HG03097 (cell line): ENCODE measurements around the gene MTFR1L.

Experiments
- ATAC-seq: cut with Tn5 transposase; IDR thresholded peaks from one replicate; pipeline ENCODE4 v1.9.1; 2021; ENCODE audit not compliant: unreplicated experiment, low FRiP score

The MTFR1L gene

DNA sequence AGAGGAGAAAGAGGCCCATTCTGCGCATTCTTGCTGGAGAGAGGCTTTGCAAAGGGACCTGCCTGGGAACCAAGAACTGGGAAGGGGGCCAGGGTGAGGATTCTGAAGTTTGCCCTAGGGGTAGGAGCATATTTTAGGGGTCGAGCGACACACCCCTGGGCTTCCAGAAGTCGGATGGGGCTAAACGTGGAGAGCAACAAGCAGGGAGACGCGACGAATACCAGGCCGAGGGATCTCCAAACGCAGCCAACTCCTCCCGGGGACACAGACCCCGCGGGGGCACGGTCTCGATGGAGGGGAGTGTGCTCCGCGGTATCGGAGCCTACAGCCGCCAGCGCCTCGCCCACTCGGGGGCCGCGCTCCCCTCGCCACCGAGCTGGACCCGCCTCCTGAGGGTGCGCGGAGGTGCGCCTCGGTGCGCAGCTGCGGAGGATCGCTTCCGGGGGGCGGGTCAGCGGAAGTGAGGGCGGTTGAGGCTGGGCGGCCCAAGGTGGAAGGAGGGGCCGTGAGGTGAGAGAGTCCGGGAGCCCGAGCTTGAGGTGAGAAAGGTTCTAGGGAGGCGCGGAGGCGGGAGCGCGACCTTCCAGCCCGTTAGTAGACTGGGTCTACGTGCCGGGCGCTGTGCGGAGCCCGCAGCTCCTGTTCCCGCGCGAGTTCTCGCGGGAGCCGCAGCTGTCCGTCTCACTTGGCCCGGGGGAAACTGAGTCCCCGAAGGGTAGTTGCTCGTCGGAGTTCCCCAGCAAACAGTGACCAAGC is at the start of gene MTFR1L:
TSS of gene MTFR1L (plus strand) at position 464 of the 756 bp plus-strand sequence. CDS start 3,151 bp downstream, outside the sequence.
- peak; percentile 77 for ATAC-seq

GRCh38 chr1:25770541-25771220 is 49.1 kb upstream of the MTFR1L start:
- no peak for ATAC-seq

DNA sequence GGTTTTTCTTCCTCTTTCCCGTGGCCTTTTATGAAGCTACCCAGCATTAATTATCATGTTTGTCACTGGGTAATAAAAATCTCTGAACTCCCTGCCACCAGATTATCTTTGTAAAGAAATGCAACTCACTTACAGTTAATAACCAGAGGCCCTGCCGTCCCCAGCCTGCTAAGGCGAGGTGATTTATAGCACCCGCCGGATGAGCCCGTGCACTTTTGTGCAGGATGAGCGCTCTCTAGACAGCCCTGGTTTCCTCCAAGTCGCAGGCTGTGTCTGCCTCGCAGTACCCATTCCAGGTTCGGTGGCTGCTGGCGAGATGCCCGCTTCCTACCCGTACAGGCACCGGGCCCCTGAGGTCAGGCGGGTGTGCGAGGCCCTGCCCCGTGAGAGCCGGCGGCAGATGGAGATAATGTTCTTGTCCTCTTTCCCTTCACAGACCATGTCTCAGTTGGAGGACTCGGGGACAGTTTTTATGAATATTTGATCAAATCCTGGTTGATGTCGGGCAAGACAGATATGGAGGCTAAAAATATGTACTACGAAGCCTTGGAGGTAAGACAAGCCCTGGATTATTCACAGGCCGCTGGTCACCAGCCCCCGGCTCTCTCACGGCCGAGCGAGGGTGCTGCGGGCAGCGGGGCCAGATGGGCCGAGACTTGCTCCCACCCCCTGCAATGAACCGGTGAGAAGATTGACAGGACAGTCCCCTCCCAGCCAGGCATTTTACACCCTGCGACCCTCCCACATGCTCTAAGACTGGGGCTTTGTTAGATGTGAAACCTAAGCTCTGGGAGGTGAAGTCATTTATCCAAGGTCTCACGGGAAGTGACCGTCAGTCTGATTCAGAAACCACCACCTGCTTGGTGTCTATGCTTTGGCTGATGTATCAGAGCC is 48.3 kb upstream of the MTFR1L start:
- ATAC-seq = no peak

- ATAC-seq = no peak
These were observed 47.6 kb upstream of the MTFR1L start for GRCh38 chr1:25772164-25772563.

DNA sequence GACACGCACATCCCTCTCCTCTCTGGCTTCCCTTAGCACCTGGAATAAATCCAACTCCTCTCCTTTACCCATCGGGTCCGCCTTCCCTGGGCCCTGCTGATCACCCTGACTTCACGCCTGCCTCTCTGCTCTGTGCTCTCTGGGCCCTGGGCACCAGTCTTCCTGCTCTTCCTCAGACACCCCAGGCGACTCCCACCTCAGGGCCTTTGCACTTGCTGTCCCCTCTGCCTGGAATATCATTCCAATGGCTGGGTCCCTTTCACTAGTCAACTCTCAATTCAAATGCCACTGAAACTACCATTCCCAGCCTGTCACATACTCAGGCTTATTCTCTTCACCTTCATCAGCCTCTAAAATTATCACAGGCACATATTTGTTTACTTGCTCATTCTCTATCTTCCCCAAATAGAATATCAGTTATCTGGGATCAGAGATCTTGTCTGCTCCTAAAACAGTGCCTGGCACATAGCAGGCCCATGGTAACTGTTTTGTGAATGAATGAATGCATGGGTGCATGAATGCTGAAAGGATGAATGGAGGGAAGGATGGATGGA is 47.0 kb upstream of the MTFR1L start:
- no peak for ATAC-seq

DNA sequence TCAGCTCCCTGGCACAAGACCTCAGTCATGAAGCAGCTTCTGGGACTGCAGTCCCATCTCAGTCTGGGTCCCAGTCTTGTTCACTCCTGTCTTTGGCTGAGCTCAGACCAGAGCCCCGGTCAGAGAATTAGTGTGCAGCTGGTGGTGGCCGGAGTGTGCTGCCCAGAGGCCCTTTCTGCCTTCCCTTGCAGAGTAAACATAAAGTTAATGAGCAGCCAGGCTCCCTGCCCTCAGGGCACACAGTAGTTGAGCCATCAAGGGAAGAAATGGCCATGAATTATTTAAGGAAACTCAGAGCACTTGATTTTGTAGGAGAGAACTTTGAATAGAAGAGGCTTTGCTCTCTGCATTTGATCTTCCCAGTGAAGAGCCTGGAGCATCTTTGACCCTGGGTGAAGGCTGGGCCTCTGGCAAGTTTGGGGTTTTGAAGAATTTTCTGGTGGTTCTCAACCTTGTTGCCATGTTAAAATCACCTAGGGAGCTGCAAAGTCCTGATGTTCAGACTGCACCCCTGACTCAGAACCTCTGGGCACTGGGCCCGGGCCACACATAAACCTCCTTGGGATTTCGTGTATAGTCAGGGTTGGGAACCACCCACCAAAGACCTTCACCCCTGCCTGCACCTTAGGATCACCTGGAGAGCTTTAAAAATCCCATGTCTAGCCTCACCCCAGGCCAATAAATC is 46.2 kb upstream of the MTFR1L start:
- no peak for ATAC-seq

DNA sequence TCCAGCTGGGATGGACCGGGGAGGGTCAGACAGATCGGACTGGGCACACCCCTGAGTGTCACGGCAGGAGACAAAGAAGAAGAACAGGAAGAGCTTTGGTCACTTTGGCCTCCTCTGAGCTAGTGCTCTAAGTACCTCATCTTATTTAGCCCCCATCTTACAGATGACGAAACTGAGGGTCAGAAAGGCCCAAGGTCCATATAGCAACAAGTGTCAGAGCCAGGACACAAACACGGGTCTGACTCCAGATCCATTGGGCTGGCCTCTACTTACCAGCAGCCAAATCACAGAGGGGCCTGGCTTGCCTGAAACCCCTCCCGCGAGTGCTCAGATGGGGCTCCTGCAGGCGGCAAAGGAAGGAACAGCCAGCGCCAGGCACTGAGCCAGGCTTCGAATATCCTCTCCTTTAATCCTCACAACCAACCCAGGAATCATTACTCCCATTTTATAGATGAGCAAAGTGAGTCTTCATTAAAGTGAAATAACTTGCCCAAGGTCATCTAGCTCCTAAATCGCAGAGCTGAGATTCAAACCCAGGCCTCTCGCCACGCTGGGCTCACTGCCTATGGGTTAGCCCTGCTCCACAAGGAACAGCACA is 45.4 kb upstream of the MTFR1L start:
- no peak for ATAC-seq

DNA sequence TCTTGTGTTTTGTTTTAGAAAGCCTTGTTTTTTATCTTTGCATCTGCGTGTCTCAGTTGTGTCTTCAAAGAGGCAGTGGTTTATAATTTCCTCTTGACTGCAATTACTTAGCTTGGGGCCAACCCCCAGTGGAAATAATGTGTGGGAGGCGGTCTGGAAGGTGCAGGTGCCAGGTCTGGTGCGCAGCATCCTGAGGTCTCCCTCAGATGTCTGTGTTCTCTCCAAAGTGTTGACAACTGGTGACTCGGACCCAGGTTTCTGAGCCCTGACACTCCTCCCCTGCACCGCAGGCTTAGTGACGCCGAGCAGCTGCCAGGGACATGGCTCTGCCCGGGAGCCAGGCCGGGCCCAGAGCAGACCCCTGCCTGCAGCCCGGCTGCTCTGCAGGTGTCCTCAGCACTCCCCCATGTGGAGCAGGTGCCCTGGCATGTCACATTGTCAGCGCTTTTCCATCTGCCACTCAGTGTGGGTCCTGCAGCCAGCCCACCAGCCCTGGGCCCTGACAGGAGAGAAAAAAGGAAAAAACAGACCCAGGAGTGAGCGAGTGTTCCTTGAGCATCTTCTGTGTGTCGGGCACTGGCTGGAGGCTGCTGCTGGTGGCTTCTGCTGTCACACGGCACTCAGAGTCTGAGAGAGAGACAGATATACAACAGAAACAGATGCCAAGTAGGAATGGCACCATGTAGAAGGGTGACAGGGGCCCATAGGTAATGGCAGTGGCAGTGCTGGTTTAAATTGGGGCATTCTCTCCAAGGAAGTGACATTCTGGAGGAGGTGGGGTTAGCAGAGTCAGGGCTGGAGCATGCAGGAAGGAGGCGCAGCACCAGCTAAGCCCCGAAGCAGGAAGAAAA is 44.6 kb upstream of the MTFR1L start:
- no peak for ATAC-seq

DNA sequence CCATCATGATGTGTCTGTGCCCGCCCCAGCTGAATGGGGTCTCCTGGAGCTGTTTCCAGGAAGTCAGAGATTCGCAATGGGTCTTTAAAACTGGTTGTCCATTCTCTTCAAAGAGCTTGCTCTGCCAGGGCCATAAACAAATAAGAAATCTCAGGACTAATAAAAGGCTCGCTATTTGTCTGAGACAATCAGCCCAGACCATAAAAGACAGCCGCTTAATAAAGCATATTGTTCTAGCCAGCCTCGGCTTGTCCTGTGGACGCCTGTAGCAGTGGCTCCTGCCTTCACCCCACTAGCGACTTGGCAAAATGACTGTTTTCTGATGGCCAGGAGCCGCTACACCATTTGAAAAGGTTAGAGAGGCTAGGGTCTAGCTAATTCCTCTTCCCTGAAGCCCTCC is 40.4 kb upstream of the MTFR1L start:
- ATAC-seq = no peak

DNA sequence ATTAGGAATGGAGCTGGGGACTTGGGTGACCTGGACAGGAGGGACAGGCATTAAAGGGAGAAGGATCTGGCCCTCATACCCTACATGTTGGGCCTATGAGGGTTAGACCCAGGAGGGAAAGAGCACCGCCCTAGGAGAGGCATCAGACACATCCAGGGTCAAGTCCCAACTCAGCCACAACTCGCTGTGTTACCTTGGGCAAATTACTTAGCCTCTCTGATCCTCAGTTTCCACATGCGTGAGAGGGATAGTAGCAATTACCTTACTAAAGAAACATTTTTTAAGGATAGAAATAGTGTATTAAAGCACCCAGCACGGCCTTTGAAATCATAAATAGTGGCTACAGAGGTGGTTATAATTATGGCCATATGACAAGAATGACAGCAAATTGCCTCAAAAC is 39.9 kb upstream of the MTFR1L start:
- ATAC-seq = no peak

GRCh38 chr1:25780318-25781129 is 39.2 kb upstream of the MTFR1L start:
- no peak for ATAC-seq

DNA sequence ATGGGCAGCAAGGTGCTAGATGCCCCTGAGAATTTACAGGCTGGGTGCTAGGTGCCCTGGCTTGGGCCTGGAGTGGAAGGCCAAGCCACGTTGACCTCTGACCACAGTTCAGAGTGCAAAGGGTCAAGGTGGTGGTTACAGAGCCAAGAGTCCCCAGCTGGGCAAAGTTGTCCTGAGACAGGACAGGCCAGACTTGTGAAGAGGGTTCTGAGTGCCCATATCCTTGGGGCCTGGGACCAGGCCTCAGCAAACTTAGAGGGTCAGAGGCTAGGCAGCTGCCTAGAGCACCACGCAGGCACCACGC is 38.7 kb upstream of the MTFR1L start:
- ATAC-seq = no peak

GRCh38 chr1:25782608-25783201 is 37.0 kb upstream of the MTFR1L start:
- ATAC-seq = no peak

DNA sequence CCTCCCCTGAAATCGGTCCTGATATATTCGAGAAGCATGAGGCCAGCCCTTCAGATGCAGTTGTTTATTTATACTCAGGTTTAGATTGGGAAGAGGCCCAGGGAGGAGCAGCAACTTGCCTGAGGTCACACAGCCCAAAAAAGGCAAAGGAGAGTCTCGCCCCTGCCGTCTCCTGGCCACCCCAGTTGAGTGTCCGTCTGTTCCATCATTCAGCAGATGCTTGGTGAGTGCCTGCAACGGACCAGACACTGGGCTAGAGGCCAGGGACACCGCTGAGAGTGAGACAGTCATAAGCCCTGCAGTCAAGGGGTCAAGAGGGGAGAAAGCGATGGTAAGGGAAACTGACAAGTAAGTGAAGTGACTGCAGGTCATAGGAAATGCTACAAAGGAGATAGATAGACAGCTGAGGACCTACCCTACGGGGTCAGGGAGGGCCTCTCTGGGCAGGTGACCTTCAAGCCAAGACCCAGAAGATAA is 35.1 kb upstream of the MTFR1L start:
- no peak for ATAC-seq

DNA sequence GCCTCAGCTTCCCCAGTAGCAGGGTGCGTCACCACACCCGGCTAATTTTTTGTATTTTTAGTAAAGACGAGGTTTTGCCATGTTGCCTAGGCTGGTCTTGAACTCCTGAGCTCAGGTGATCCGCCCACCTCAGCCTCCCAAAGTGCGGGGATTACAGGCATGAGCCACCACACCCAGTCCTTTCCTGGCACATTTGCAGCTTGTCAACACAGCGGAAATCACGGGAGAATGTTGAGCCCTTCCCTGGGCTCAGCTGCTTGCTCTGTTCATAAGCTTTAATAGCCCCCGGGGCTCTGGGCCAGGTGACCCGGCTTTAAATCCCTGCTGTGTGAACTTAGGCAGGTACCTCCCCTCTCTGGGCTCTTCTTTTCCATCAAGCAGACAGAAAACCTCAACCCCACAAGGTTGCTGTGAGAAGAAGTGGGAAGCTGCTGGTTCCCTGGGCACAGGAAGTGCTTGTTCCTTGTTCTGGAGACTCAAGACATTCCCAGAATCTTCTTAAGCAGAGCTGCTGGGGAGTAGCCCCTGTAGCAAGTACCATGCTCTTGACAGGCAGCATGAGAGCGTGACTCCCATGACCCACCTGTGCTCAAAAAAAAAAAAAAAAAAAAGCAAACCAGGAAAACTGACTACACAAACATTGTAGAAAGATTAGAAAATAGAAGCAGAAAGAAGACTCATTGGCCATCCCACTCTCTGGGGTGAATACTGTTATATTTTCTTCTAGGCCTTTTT is 34.3 kb upstream of the MTFR1L start:
- ATAC-seq = no peak

DNA sequence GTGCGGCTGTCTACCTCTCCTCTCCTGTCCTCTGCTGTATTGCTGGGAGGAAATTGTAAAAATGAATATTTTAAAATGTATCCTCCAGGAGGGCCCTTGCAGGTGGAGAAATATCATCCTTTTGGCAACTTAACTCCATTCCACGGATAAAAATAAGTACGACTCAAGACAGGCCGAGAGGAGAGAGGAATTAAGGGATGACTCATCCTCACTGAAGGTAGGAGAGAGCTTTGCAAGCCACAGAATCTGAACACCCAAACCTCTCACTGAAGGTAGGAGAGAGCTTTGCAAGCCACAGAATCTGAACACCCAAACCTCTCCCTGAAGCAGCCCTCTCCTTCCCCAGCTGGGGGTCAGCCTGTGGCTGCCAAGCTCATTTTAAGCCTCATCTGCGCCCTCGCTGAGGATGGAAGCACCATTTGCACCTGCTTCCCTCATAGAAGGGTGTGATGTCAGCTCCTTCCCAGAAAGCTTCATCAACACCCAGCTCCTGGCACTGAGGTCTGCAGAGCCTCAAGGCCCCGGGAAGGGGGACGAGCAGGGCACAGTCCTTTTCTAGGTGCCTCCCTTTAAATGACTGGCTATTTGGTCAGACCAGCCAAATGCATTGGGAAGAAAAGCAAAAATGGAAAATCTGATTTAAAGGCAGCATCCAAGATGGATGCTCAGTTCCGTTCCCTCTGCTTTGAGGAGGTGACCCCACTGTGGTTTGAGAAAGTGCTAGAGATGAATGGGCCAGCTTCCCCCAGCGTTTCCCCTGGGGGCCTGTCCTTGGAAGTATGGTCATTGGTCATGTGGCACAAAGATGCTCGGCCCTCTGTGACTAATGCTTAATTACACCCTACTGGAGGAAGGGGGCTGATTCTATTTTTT is 32.6 kb upstream of the MTFR1L start:
- no peak for ATAC-seq
